SJCRH30 (cell line): ENCODE results near the gene SLC17A1. TPM values are rescaled to one million over a fixed set of nuclear protein-coding genes. Genes with fewer than 3 reads are reported as not detected.
A peak's percentile ranks its signal among the peaks of the same experiment; 100 is the strongest.
"Not testable (repeated sequence)": the region's sequence is repeated elsewhere in the genome, so short reads cannot be mapped to it uniquely, and the experiment has no call there.

Experiments
- DNase-seq, 2 experiments: peaks; one replicate each; pipeline ENCODE4 v3.0.0-alpha.2; 2015 to 2020
- H3K27ac ChIP-seq: fragments of 250-450 bp; sonication (Bioruptor Pico); 2 replicates; pipeline ENCODE4 v1.5.1; 2020; ENCODE audit warnings: mild to moderate bottlenecking, moderate library complexity
- H3K27me3 ChIP-seq: fragments of 250-450 bp; sonication (Bioruptor Pico); 2 replicates; pipeline ENCODE4 v1.5.1; 2020; ENCODE audit warnings: mild to moderate bottlenecking, moderate library complexity
- H3K36me3 ChIP-seq: fragments of 250-450 bp; sonication (Bioruptor Pico); 2 replicates; pipeline ENCODE4 v1.5.1; 2020; ENCODE audit warnings: mild to moderate bottlenecking, moderate library complexity
- H3K4me1 ChIP-seq: fragments of 250-450 bp; sonication (Bioruptor Pico); 2 replicates; pipeline ENCODE4 v1.5.1; 2020; ENCODE audit warnings: mild to moderate bottlenecking, moderate library complexity
- H3K4me3 ChIP-seq: fragments of 250-450 bp; sonication (Bioruptor Pico); 2 replicates; pipeline ENCODE4 v1.5.1; 2020; ENCODE audit warnings: mild to moderate bottlenecking, moderate library complexity
- H3K9me3 ChIP-seq: fragments of 250-450 bp; sonication (Bioruptor Pico); replicated peaks from 2 replicates; pipeline ENCODE4 v1.5.1; 2020; ENCODE audit warnings: mild to moderate bottlenecking, moderate library complexity
- total RNA-seq: library from RNA; depleted of rRNA; stranded (reverse); fragments of >200 nt; shearing (Covaris generic); gene quantifications from 2 replicates; pipeline ENCODE4 v1.2.3, GENCODE V29; 2014; rRNA removed

Gene SLC17A1
- total RNA-seq, 1 experiment from 2014 or later = not detected

- Histone ChIP-seq H3K9me3 (no peaks in the 10 kb centered on the region), H3K4me1 (no peaks in the 10 kb centered on the region), H3K4me3 (no peak overlapping the region), H3K36me3 (no peaks in the 10 kb centered on the region), H3K27me3 (no peaks in the 10 kb centered on the region), H3K27ac (no peak overlapping the region)
- no peak for DNase-seq
Measured at GRCh38 chr6:25755483-25755882, 76.4 kb downstream of the SLC17A1 start.

GRCh38 chr6:25754535-25754934 is 77.3 kb downstream of the SLC17A1 start, which contains the start of gene SLC17A4:
TSS of gene SLC17A4 (plus strand) at chr6:25754742. CDS start at chr6:25761963, 7,221 bp downstream.
- DNase-seq = no peak
- Histone ChIP-seq H3K9me3 (no peaks in the 10 kb centered on the region), H3K27ac (no peak within 1 kb of the TSS), H3K36me3 (no peaks in the 10 kb centered on the region), H3K27me3 (no peaks in the 10 kb centered on the region), H3K4me3 (no peak within 1 kb of the TSS), H3K4me1 (no peaks in the 10 kb centered on the region)

GRCh38 chr6:25753079-25753478 is 78.8 kb downstream of the SLC17A1 start:
- no peak for DNase-seq
- Histone ChIP-seq H3K9me3 (no peaks in the 10 kb centered on the region), H3K4me1 (no peaks in the 10 kb centered on the region), H3K27ac (no peak overlapping the region), H3K27me3 (no peaks in the 10 kb centered on the region), H3K36me3 (no peaks in the 10 kb centered on the region), H3K4me3 (no peak overlapping the region)

GRCh38 chr6:25750906-25751305 is 80.9 kb downstream of the SLC17A1 start:
- no peaks in the 10 kb centered on the region for H3K27me3 ChIP-seq
- H3K4me1 ChIP-seq = no peaks in the 10 kb centered on the region
- no peaks in the 10 kb centered on the region for H3K9me3 ChIP-seq
- no peak for DNase-seq
- H3K4me3 ChIP-seq = no peak overlapping the region
- H3K27ac ChIP-seq = no peak overlapping the region
- no peaks in the 10 kb centered on the region for H3K36me3 ChIP-seq

GRCh38 chr6:25749837-25750236 is 82.0 kb downstream of the SLC17A1 start:
- Histone ChIP-seq H3K4me1 (no peaks in the 10 kb centered on the region), H3K27ac (no peak overlapping the region), H3K36me3 (no peaks in the 10 kb centered on the region), H3K27me3 (no peaks in the 10 kb centered on the region), H3K4me3 (no peak overlapping the region), H3K9me3 (no peaks in the 10 kb centered on the region)
- no peak for DNase-seq

GRCh38 chr6:25748601-25749517 is 83.0 kb downstream of the SLC17A1 start:
- not testable (repeated sequence) for H3K36me3 ChIP-seq, H3K27ac ChIP-seq, H3K9me3 ChIP-seq, H3K4me3 ChIP-seq, H3K27me3 ChIP-seq, H3K4me1 ChIP-seq
- DNase-seq = peak in 1 of 2 experiments; percentile 2

- Histone ChIP-seq H3K27me3 (no peaks in the 10 kb centered on the region), H3K27ac (no peak overlapping the region), H3K36me3 (no peaks in the 10 kb centered on the region), H3K9me3 (no peaks in the 10 kb centered on the region), H3K4me1 (no peaks in the 10 kb centered on the region), H3K4me3 (no peak overlapping the region)
- DNase-seq = no peak
Measured at GRCh38 chr6:25748049-25748448, 83.8 kb downstream of the SLC17A1 start.

GRCh38 chr6:25747477-25747876 is 84.4 kb downstream of the SLC17A1 start:
- H3K27me3 ChIP-seq = no peaks in the 10 kb centered on the region
- H3K9me3 ChIP-seq = no peaks in the 10 kb centered on the region
- H3K36me3 ChIP-seq = no peaks in the 10 kb centered on the region
- no peak overlapping the region for H3K27ac ChIP-seq
- H3K4me1 ChIP-seq = no peaks in the 10 kb centered on the region
- H3K4me3 ChIP-seq = no peak overlapping the region
- no peak for DNase-seq

GRCh38 chr6:25746968-25747367 is 84.9 kb downstream of the SLC17A1 start:
- Histone ChIP-seq H3K4me3 (no peak overlapping the region), H3K9me3 (no peaks in the 10 kb centered on the region), H3K27ac (no peak overlapping the region), H3K27me3 (no peaks in the 10 kb centered on the region), H3K36me3 (no peaks in the 10 kb centered on the region), H3K4me1 (no peaks in the 10 kb centered on the region)
- no peak for DNase-seq

GRCh38 chr6:25745836-25746235 is 86.0 kb downstream of the SLC17A1 start:
- no peaks in the 10 kb centered on the region for H3K36me3 ChIP-seq
- no peak overlapping the region for H3K27ac ChIP-seq
- no peaks in the 10 kb centered on the region for H3K4me1 ChIP-seq
- no peaks in the 10 kb centered on the region for H3K27me3 ChIP-seq
- no peak for DNase-seq
- no peak overlapping the region for H3K4me3 ChIP-seq
- no peaks in the 10 kb centered on the region for H3K9me3 ChIP-seq

- DNase-seq = no peak
Measured at GRCh38 chr6:25743868-25744267, 88.0 kb downstream of the SLC17A1 start.

GRCh38 chr6:25735261-25735660 is 96.6 kb downstream of the SLC17A1 start:
- Histone ChIP-seq H3K27me3 (no peaks in the 10 kb centered on the region), H3K36me3 (no peaks in the 10 kb centered on the region), H3K9me3 (no peaks in the 10 kb centered on the region), H3K27ac (no peak overlapping the region), H3K4me3 (no peak overlapping the region), H3K4me1 (no peaks in the 10 kb centered on the region)
- DNase-seq = no peak

More at GRCh38 chr6:25743868-25744267, 88.0 kb downstream of the SLC17A1 start:
- Histone ChIP-seq H3K4me3 (no peak overlapping the region), H3K27me3 (no peaks in the 10 kb centered on the region), H3K27ac (no peak overlapping the region), H3K9me3 (no peaks in the 10 kb centered on the region), H3K36me3 (no peaks in the 10 kb centered on the region), H3K4me1 (no peaks in the 10 kb centered on the region)

Other genes with a start within 250 kb of the SLC17A1 start
- not detected in 2 replicates for gene SCGN, start 179.8 kb downstream of the SLC17A1 start, total RNA-seq
- not detected in 2 replicates for gene SLC17A4, start 77.3 kb downstream of the SLC17A1 start, total RNA-seq
- gene SLC17A3, start 42.2 kb upstream of the SLC17A1 start, total RNA-seq = not detected in 2 replicates
- gene SLC17A2, start 98.6 kb upstream of the SLC17A1 start, total RNA-seq = not detected in 2 replicates
- 3.2 and 3.3 TPM in 2 replicates for gene TRIM38, start 130.8 kb upstream of the SLC17A1 start, total RNA-seq